HepG2 (cell line): ENCODE measurements around the gene TAF1D. TPM values are rescaled to one million over a fixed set of nuclear protein-coding genes. Genes with fewer than 3 reads are reported as not detected.

Experiments used
- ATAC-seq: fragments of 200-7000 bp; cut with Tn5 transposase; 3 replicates; pipeline ENCODE4 v1.9.1; 2020; ENCODE audit warnings: mild to moderate bottlenecking, moderate library complexity
- BruUV-seq: library from RNA; stranded (reverse); fragments of 400-500 nt; replicated peaks from 2 replicates; lab custom pipeline; 2021; lab: Mats Ljungman, UMichigan
- CTCF ChIA-PET: fragments of 300-600 bp; formaldehyde crosslinking; extraction: SDS; loops from one replicate; lab custom pipeline; 2021; ENCODE audit warnings: low total read pairs, inconsistent platforms, low intra/inter-chr PET ratio; lab: Yijun Ruan, JAX
- POLR2A ChIA-PET: fragments of 350-600 bp; sonication (Branson Sonifier 250); formaldehyde crosslinking; loops from one replicate; lab custom pipeline; 2020; ENCODE audit warnings: antibody characterized with exemption, inconsistent platforms; lab: Yijun Ruan, JAX
- DNase-seq: peaks from one replicate; pipeline ENCODE4 v3.0.0-alpha.2; 2015; ENCODE audit warnings: low spot score
- FAIRE-seq: peaks from 3 replicates; lab custom pipeline; 2011; peaks lifted over from hg19 to GRCh38; lab: Jason Lieb, UNC
- H2AFZ ChIP-seq: one replicate; pipeline ENCODE4 v1.6.1; 2011; ENCODE audit warnings: low read length, inconsistent platforms
- H3K27ac ChIP-seq: fragments of 300-600 bp; 3 replicates; pipeline ENCODE4 v1.8.0; 2011; ENCODE audit warnings: mixed run types, mild to moderate bottlenecking, mixed read lengths, low read length, inconsistent platforms; ENCODE audit not compliant: insufficient read depth; ENCODE audit errors: extremely low read length
- H3K27me3 ChIP-seq, 2 experiments: fragments of 200-600 bp in 1 of 2; 2 replicates in 1 of 2; 3 replicates in 1 of 2; pipeline versions ENCODE4 v1.6.0 to v1.8.0; 2011; ENCODE audit warnings: low read length in 2 of 2, mild to moderate bottlenecking in 2 of 2, moderate library complexity in 2 of 2, inconsistent platforms in 1 of 2; ENCODE audit not compliant: insufficient read depth in 2 of 2, control insufficient read depth in 1 of 2
- H3K36me3 ChIP-seq, 2 experiments: fragments of 200-600 bp in 1 of 2; replicated peaks in 1 of 2; 2 replicates in 1 of 2; 3 replicates in 1 of 2; pipeline versions ENCODE4 v1.5.1 to v1.8.0; 2011; ENCODE audit warnings: low read length in 2 of 2, inconsistent platforms in 1 of 2; ENCODE audit not compliant: insufficient read depth in 2 of 2, control insufficient read depth in 1 of 2
- H3K4me1 ChIP-seq: 2 replicates; pipeline ENCODE4 v1.5.1; 2012; ENCODE audit warnings: low read length, inconsistent platforms; ENCODE audit not compliant: insufficient read depth
- H3K4me2 ChIP-seq: 2 replicates; pipeline ENCODE4 v1.6.0; 2011; ENCODE audit warnings: low read depth, low read length, inconsistent platforms
- H3K4me3 ChIP-seq, 3 experiments: fragments of 200-600 bp in 1 of 3; sonication (generic), shearing (Covaris generic) in 1 of 3; replicated peaks in 1 of 3; 2 replicates each; pipeline ENCODE4 v1.5.1; 2011 to 2016; ENCODE audit warnings: low read length in 3 of 3, inconsistent platforms in 2 of 3, low read depth in 2 of 3, mild to moderate bottlenecking in 2 of 3, control low read depth in 1 of 3, mixed read lengths in 1 of 3; ENCODE audit not compliant: insufficient read depth in 1 of 3
- H3K79me2 ChIP-seq: one replicate; pipeline ENCODE4 v1.6.1; 2011; ENCODE audit warnings: low read length, inconsistent platforms; ENCODE audit not compliant: insufficient read depth
- H3K9ac ChIP-seq: 2 replicates; pipeline ENCODE4 v1.6.0; 2011; ENCODE audit warnings: mild to moderate bottlenecking, low read depth, low read length, inconsistent platforms; ENCODE audit not compliant: insufficient read depth
- H3K9me3 ChIP-seq: 2 replicates; pipeline ENCODE4 v1.5.1; 2012; ENCODE audit warnings: mild to moderate bottlenecking, low read length
- H4K20me1 ChIP-seq: 2 replicates; pipeline ENCODE4 v1.6.0; 2011; ENCODE audit warnings: inconsistent platforms, mild to moderate bottlenecking, low read length, moderate library complexity; ENCODE audit not compliant: insufficient read depth
- ARHGAP35 ChIP-seq: sonication (generic); formaldehyde crosslinking; IDR thresholded peaks from 2 replicates; pipeline ENCODE4 v1.9.0; 2022; ENCODE audit warnings: mild to moderate bottlenecking, inconsistent platforms, moderate library complexity, missing genetic modification reagents, borderline replicate concordance
- ASH2L ChIP-seq: fragments of 300-600, 200-600 bp; sonication (generic); IDR thresholded peaks from 2 replicates; pipeline ENCODE4 v1.7.0; 2017; ENCODE audit warnings: low read depth, mild to moderate bottlenecking, moderate library complexity, mixed read lengths, low read length; ENCODE audit not compliant: insufficient read length
- E2F1 ChIP-seq: sonication (generic); formaldehyde crosslinking; IDR thresholded peaks from 2 replicates; pipeline ENCODE4 v1.5.0; 2020; ENCODE audit warnings: missing genetic modification reagents
- HNF4A ChIP-seq: sonication (generic); formaldehyde crosslinking; IDR thresholded peaks from 2 replicates; pipeline ENCODE4 v1.4.0; 2020; ENCODE audit warnings: missing genetic modification reagents
- MBD4 ChIP-seq: IDR thresholded peaks from 2 replicates; pipeline ENCODE4 v1.6.1; 2012; ENCODE audit warnings: low read length, inconsistent platforms, borderline replicate concordance
- POLR2A ChIP-seq, 2 experiments: IDR thresholded peaks; 2 replicates each; pipeline ENCODE4 v1.6.1; 2011; ENCODE audit warnings: low read depth in 2 of 2, low read length in 2 of 2, mild to moderate bottlenecking in 1 of 2, moderate library complexity in 1 of 2; ENCODE audit not compliant: insufficient read depth in 1 of 2
- POLR2AphosphoS5 ChIP-seq: IDR thresholded peaks from 2 replicates; pipeline ENCODE4 v1.6.1; 2012; ENCODE audit warnings: low read depth, low read length
- POLR2G ChIP-seq: fragments of 200-400 bp; formaldehyde crosslinking; IDR thresholded peaks from 2 replicates; pipeline ENCODE4 v1.6.1; 2018; ENCODE audit warnings: mild to moderate bottlenecking, low read depth, low read length, moderate library complexity
- RBFOX2 ChIP-seq: fragments of 200-400 bp; formaldehyde crosslinking; IDR thresholded peaks from 2 replicates; pipeline ENCODE4 v1.6.1; 2017; ENCODE audit warnings: low read depth, mild to moderate bottlenecking, low read length
- RBM22 ChIP-seq: fragments of 200-400 bp; formaldehyde crosslinking; optimal IDR thresholded peaks from 2 replicates; pipeline ENCODE3; 2017; ENCODE audit warnings: mild to moderate bottlenecking, low read length, moderate library complexity
- ZNF121 ChIP-seq: sonication (generic); formaldehyde crosslinking; IDR thresholded peaks from 2 replicates; pipeline ENCODE4 v1.5.0; 2020; ENCODE audit warnings: mild to moderate bottlenecking, missing genetic modification reagents
- ZNF20 ChIP-seq: sonication (generic); formaldehyde crosslinking; IDR thresholded peaks from 2 replicates; pipeline ENCODE4 v1.4.0; 2020; ENCODE audit warnings: mild to moderate bottlenecking, moderate library complexity, missing genetic modification reagents
- ZNF296 ChIP-seq: sonication (generic); formaldehyde crosslinking; conservative IDR thresholded peaks from 2 replicates; pipeline ENCODE4 v1.5.0; 2020; ENCODE audit warnings: mild to moderate bottlenecking, missing genetic modification reagents
- ZNF513 ChIP-seq: sonication (generic); formaldehyde crosslinking; conservative IDR thresholded peaks from 2 replicates; pipeline ENCODE4 v1.5.0; 2020; ENCODE audit warnings: missing genetic modification reagents
- ZNF678 ChIP-seq: sonication (generic); formaldehyde crosslinking; IDR thresholded peaks from 2 replicates; pipeline ENCODE4 v1.4.0; 2020; ENCODE audit warnings: mild to moderate bottlenecking, missing genetic modification reagents
- ZNF709 ChIP-seq: sonication (generic); formaldehyde crosslinking; IDR thresholded peaks from 2 replicates; pipeline ENCODE4 v1.5.0; 2020; ENCODE audit warnings: mild to moderate bottlenecking, missing genetic modification reagents
- WGBS: methylation state at CpG from one replicate; pipeline ENCODE4 v1.1.6; 2017; ENCODE audit warnings: low lambda C conversion rate; 5-methylcytosine and 5-hydroxymethylcytosine counted together
- in situ Hi-C: cut with HindIII; loops from 2 replicates; pipeline ENCODE4 v1.10.0; 2017; ENCODE audit warnings: low pct_unique_long_range_greater_than_20kb; ENCODE audit not compliant: extremely low pct_ligation_motif_present
- intact Hi-C: fragments of 100-400 bp; cut with micrococcal nuclease; formaldehyde crosslinking; loops from one replicate; pipeline ENCODE4 v1.10.0; 2022; ENCODE audit not compliant: unreplicated experiment
- polyA plus RNA-seq, 8 experiments: library from polyadenylated mRNA; depleted of rRNA in 3 of 8; stranded (reverse) in 7 of 8; unstranded in 1 of 8; fragments of >200 nt; fragmentation: Illumina TruSeq in 4 of 8; extraction: Trizol in 4 of 8; gene quantifications; 2 replicates each; pipeline versions ENCODE4 v1.2.1 to v1.2.3, GENCODE V29; 2011 to 2016; ENCODE audit warnings: low read depth in 4 of 8, missing spikeins in 1 of 8, mixed read lengths in 1 of 8; ENCODE audit not compliant: insufficient read depth in 1 of 8
- total RNA-seq, 5 experiments: library from RNA; depleted of rRNA; stranded (reverse); fragments of >200 nt; fragmentation: Illumina TruSeq; extraction: Trizol; gene quantifications; 2 replicates each; pipeline ENCODE4 v1.2.3, GENCODE V29; 2016; ENCODE audit warnings: low read depth in 1 of 5

The TAF1D gene
- total and polyA plus RNA-seq, 2 of the 13 experiments (the other 11 are each of a cell fraction or from before 2014, with no cell fraction given), result 132 to 207 TPM

GRCh38 chr11:93733474-93733873, 7.8 kb downstream of the TAF1D start:
- H3K27ac ChIP-seq, result no peak overlapping the region
- in situ Hi-C loops, result no loop called here

GRCh38 chr11:93732237-93732892, 8.9 kb downstream of the TAF1D start:
- ATAC-seq (no peak), FAIRE-seq (no peak), DNase-seq (no peak)
- in situ Hi-C loops, result no loop called here
- Histone ChIP-seq H3K4me3 (no peak overlapping the region), H4K20me1 (peaks cover 71% of the 10 kb centered on the region), H3K27ac (no peak overlapping the region), H2AFZ (no peak overlapping the region), H3K4me2 (no peak overlapping the region), H3K27me3 (no peaks in the 10 kb centered on the region), H3K9ac (no peak overlapping the region), H3K9me3 (no peaks in the 10 kb centered on the region), H3K36me3 (peaks cover 9 to 60% of the 10 kb centered on the region in 2 experiments), H3K4me1 (peaks cover 55% of the 10 kb centered on the region), H3K79me2 (peaks cover 31% of the 10 kb centered on the region)
- ChIA-PET POLR2A (interaction anchor here (1.0 to 5.8 kb wide), 3 partner anchors 8 to 52 kb away, joined by 3 to 59 read pairs (median 4); partner anchors contain the start of genes C11orf54, MED17 and TAF1D), CTCF (no interaction called here)
- 76% methylated on average over 4 of the region's 4 CpGs for WGBS
- peak; percentile 57; the same call in 1 of the 2 replicates for TF ChIP-seq POLR2AphosphoS5
- 0 out of 4 replicates have a peak, but pooled peaks of 1 of the 2 experiments have one; percentile 17 for TF ChIP-seq POLR2A (IDR thresholded peaks at IDR 0.05; ENCODE audit: insufficient read depth in 1 of 2, low read depth in 2 of 2, low read length in 2 of 2)
- peak; percentile 74 for TF ChIP-seq RBM22
- no peak for TF ChIP-seq ZNF709
- TF ChIP-seq POLR2G, result peak; percentile 55; the same call in 1 of the 2 replicates
- TF ChIP-seq ARHGAP35 (CRISPR knock-in tag), result no peak
- no peak for TF ChIP-seq ZNF296 (CRISPR knock-in tag)
- TF ChIP-seq RBFOX2, result 0 out of 2 replicates have a peak, but pooled peaks have one; percentile 47
- no peak for TF ChIP-seq ZNF678 (CRISPR knock-in tag)
- peak; percentile 39; the same call in 1 of the 2 replicates for TF ChIP-seq HNF4A
- TF ChIP-seq ASH2L, result peak; percentile 1
- TF ChIP-seq E2F1 (CRISPR knock-in tag), result no peak
- no peak for TF ChIP-seq ZNF513 (CRISPR knock-in tag)
- BruUV-seq, result no TSS peak
- intact Hi-C loops, result no loop called here

More at GRCh38 chr11:93733474-93733873, 7.8 kb downstream of the TAF1D start:
- no peak overlapping the region for H2AFZ ChIP-seq
- ChIA-PET CTCF (no interaction called here), POLR2A (interaction anchor here (5.8 kb wide), 1 partner anchor 7 kb away, joined by 59 read pairs; the partner anchor contains the start of genes C11orf54 and TAF1D)
- peaks cover 11 to 71% of the 10 kb centered on the region in 2 experiments for H3K36me3 ChIP-seq
- WGBS, result 80% methylated on average over 6 of the region's 6 CpGs
- intact Hi-C loops, result no loop called here
- H3K4me1 ChIP-seq, result peaks cover 66% of the 10 kb centered on the region
- FAIRE-seq (no peak), ATAC-seq (no peak), DNase-seq (no peak)
- no peak for TF ChIP-seq ZNF121 (CRISPR knock-in tag)
- no peak for TF ChIP-seq ZNF20 (CRISPR knock-in tag)
- TF ChIP-seq POLR2G, result peak; percentile 51; the same call in 1 of the 2 replicates
- TF ChIP-seq RBM22, result peak; percentile 92
- TF ChIP-seq MBD4, result 0 out of 2 replicates have a peak, but pooled peaks have one; percentile 10
- H3K27me3 ChIP-seq, result no peaks in the 10 kb centered on the region
- H3K9ac ChIP-seq, result no peak overlapping the region
- H3K9me3 ChIP-seq, result no peaks in the 10 kb centered on the region
- H3K4me3 ChIP-seq, result no peak overlapping the region
- no TSS peak for BruUV-seq
- no peak overlapping the region for H3K4me2 ChIP-seq
- peaks cover 42% of the 10 kb centered on the region for H3K79me2 ChIP-seq
- H4K20me1 ChIP-seq, result peaks cover 82% of the 10 kb centered on the region
